Tibial nerve (tissue), 4 donors: ENCODE measurements around the gene CTBP1. TPM values are rescaled to one million over a fixed set of nuclear protein-coding genes. Genes with fewer than 3 reads are reported as not detected.

ENCODE experiments used
- DNase-seq, 2 donors: peaks; one replicate each; pipeline ENCODE4 v3.0.0-alpha.2; 2019; ENCODE audit warnings: low spot score in 2 of 2
- H3K27ac ChIP-seq, 4 donors: fragments of 200-600 bp; sonication (generic) in 3 of 4; one replicate each; pipeline ENCODE4 v1.5.1; 2017 to 2019; ENCODE audit warnings: mild to moderate bottlenecking in 1 of 4
- H3K27me3 ChIP-seq, 2 donors: fragments of 200-600 bp; sonication (generic) in 1 of 2; one replicate each; pipeline versions ENCODE4 v1.5.1 to v1.6.0; 2017 to 2019
- H3K36me3 ChIP-seq, 3 donors: fragments of 200-600 bp; sonication (generic); one replicate each; pipeline ENCODE4 v1.5.1; 2018 to 2019
- H3K4me1 ChIP-seq, 4 donors: fragments of 200-600 bp; sonication (generic) in 3 of 4; one replicate each; pipeline ENCODE4 v1.5.1; 2017 to 2019
- H3K4me3 ChIP-seq, 4 donors: fragments of 200-600 bp; sonication (generic) in 3 of 4; one replicate each; pipeline ENCODE4 v1.5.1; 2017 to 2019; ENCODE audit warnings: mild to moderate bottlenecking in 1 of 4, moderate library complexity in 1 of 4
- H3K9me3 ChIP-seq, 4 donors: fragments of 200-600 bp; sonication (generic) in 3 of 4; one replicate each; pipeline ENCODE4 v1.5.1; 2017 to 2019
- EP300 ChIP-seq, 2 donors: sonication (generic); formaldehyde crosslinking; IDR thresholded peaks; one replicate each; pipeline ENCODE4 v1.6.1; 2017; ENCODE audit warnings: antibody characterized with exemption in 2 of 2, mild to moderate bottlenecking in 1 of 2
- POLR2A ChIP-seq, 2 donors: fragments of 450-650 bp; IDR thresholded peaks; one replicate each; pipeline ENCODE4 v1.6.1; 2017; ENCODE audit warnings: antibody characterized with exemption in 2 of 2, mild to moderate bottlenecking in 2 of 2, moderate library complexity in 2 of 2
- WGBS, 2 donors: methylation state at CpG; one replicate each; pipeline ENCODE4 v1.1.5; 2018; 5-methylcytosine and 5-hydroxymethylcytosine counted together
- total RNA-seq, 4 donors: library from RNA; depleted of rRNA; stranded (reverse); fragments of >200 nt; gene quantifications; one replicate each; pipeline ENCODE4 v1.1.0, GENCODE V29; 2016
- TF ChIP-seq, protein P1 (sequence below), 5 experiments: fragments of 200-600 bp in 3 of 5; fragments of 450-650 bp in 2 of 5; sonication (generic) in 3 of 5; IDR thresholded peaks; one replicate each; pipeline ENCODE4 v1.5.1; 2016 to 2019; ENCODE audit warnings: antibody characterized with exemption in 5 of 5, mild to moderate bottlenecking in 3 of 5, moderate library complexity in 2 of 5

Gene CTBP1
- total RNA-seq, 4 donors from 2014 or later = 134 to 255 (median 193) TPM

DNA sequence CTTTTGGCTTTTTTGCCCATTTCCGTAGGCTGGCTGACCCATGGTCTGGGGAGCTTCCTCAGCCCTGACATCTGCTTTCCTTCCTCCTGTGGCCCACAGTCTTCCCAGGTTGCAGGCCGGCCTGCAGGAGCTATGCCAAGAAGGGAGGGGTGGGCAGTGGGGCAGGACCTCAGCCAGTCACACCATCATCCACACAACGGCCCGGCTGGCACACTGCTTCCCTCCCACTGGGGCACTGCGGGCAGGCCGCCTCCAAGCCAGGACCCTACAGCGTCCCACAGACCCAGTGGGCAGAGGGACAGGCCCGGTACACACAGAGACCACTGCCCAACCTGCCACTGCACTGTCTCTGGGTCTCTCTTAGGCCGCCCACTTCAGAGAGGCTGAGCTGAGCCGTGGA, 38.0 kb downstream of the CTBP1 start:
- Histone ChIP-seq H3K27me3 (no peaks in the 10 kb centered on the region), H3K27ac (peak overlapping the region in 2 of 4 donors; percentile 63 to 81), H3K36me3 (peaks cover 0 to 48% (median 12%) of the 10 kb centered on the region in 3 donors), H3K4me1 (peaks cover 5 to 100% (median 72%) of the 10 kb centered on the region in 4 donors), H3K4me3 (no peak overlapping the region), H3K9me3 (no peaks in the 10 kb centered on the region)
- TF ChIP-seq POLR2A (IDR thresholded peaks at IDR 0.05) (no peak), EP300 (IDR thresholded peaks at IDR 0.05) (no peak)
- TF ChIP-seq, protein P1, sequence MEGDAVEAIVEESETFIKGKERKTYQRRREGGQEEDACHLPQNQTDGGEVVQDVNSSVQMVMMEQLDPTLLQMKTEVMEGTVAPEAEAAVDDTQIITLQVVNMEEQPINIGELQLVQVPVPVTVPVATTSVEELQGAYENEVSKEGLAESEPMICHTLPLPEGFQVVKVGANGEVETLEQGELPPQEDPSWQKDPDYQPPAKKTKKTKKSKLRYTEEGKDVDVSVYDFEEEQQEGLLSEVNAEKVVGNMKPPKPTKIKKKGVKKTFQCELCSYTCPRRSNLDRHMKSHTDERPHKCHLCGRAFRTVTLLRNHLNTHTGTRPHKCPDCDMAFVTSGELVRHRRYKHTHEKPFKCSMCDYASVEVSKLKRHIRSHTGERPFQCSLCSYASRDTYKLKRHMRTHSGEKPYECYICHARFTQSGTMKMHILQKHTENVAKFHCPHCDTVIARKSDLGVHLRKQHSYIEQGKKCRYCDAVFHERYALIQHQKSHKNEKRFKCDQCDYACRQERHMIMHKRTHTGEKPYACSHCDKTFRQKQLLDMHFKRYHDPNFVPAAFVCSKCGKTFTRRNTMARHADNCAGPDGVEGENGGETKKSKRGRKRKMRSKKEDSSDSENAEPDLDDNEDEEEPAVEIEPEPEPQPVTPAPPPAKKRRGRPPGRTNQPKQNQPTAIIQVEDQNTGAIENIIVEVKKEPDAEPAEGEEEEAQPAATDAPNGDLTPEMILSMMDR (IDR thresholded peaks at IDR 0.05) = no peak
- no peak for DNase-seq
- 56 to 65% methylated on average over 10 of the region's 10 CpGs for WGBS, 2 donors

DNA sequence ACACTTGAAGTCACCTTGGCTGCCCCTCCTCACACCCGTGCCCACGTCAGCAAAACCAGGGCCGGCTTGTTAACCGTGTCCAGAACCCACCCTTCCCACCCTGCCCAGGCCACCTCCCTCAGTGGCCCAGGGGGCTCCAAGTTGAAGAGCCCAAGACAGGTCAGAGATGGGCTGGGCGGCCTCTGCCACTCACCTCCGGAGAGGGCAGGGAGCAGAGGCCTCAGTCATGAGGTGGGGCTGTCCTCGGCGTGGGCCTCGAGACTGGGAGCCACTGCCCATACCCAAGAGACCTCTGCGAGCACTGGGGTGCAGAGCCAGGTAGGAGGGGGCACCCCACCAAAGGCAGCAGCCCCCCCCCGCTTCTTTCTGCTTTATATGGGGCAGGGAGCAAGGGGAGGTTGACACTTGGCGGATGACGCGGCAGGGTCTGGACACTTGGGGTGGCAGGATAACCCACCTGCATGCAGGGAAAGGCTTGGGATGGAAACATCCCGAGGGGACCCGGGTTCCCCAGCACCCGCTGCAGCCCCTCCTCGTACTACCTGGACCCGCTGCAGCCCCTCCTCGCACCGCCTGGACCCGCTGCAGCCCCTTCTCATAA, 38.6 kb downstream of the CTBP1 start:
- H3K27me3 ChIP-seq = no peaks in the 10 kb centered on the region
- peaks cover 0 to 42% (median 6%) of the 10 kb centered on the region in 3 donors for H3K36me3 ChIP-seq
- DNase-seq = no peak
- TF ChIP-seq EP300 (IDR thresholded peaks at IDR 0.05) (no peak), POLR2A (IDR thresholded peaks at IDR 0.05) (no peak)
- TF ChIP-seq, protein P1 (IDR thresholded peaks at IDR 0.05) = no peak
- peaks cover 5 to 95% (median 68%) of the 10 kb centered on the region in 4 donors for H3K4me1 ChIP-seq
- H3K9me3 ChIP-seq = no peaks in the 10 kb centered on the region
- 51 to 69% methylated on average over 14 to 19 of the region's 22 CpGs for WGBS, 2 donors
- peak overlapping the region in 1 of 4 donors; percentile 12 for H3K4me3 ChIP-seq
- H3K27ac ChIP-seq = peak overlapping the region; percentile 8 to 81 (median 52)

DNA sequence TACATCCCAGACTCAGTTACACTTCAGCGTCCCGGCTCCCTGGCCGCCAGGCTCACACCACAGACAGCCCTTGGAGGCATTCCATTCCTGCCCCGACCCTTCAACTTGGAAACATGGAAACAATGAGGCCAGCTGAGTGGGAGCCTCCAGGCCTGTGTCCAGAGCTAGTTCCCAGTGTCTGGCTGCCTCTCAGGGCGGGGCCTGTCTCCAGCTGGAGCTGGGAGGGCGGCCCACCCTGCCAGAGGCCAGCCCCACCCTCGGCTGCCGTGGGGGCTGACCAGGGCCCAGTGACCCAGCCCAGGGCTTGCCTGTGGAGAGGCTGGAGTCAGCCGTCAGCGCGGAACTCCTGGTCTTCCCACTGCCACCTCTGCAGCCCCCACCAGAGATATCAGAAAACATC, 39.1 kb downstream of the CTBP1 start:
- peak; percentile 54 to 66 for DNase-seq
- TF ChIP-seq EP300 (IDR thresholded peaks at IDR 0.05) (peak in 1 of 2 donors; percentile 81), POLR2A (IDR thresholded peaks at IDR 0.05) (no peak)
- Histone ChIP-seq H3K9me3 (no peaks in the 10 kb centered on the region), H3K4me3 (peak overlapping the region in 1 of 4 donors; percentile 12), H3K27me3 (no peaks in the 10 kb centered on the region), H3K27ac (peak overlapping the region; percentile 35 to 81 (median 53)), H3K4me1 (peaks cover 5 to 93% (median 63%) of the 10 kb centered on the region in 4 donors), H3K36me3 (peaks cover 0 to 37% (median 5%) of the 10 kb centered on the region in 3 donors)
- 18 to 19% methylated on average over 7 to 11 of the region's 11 CpGs for WGBS, 2 donors

DNA sequence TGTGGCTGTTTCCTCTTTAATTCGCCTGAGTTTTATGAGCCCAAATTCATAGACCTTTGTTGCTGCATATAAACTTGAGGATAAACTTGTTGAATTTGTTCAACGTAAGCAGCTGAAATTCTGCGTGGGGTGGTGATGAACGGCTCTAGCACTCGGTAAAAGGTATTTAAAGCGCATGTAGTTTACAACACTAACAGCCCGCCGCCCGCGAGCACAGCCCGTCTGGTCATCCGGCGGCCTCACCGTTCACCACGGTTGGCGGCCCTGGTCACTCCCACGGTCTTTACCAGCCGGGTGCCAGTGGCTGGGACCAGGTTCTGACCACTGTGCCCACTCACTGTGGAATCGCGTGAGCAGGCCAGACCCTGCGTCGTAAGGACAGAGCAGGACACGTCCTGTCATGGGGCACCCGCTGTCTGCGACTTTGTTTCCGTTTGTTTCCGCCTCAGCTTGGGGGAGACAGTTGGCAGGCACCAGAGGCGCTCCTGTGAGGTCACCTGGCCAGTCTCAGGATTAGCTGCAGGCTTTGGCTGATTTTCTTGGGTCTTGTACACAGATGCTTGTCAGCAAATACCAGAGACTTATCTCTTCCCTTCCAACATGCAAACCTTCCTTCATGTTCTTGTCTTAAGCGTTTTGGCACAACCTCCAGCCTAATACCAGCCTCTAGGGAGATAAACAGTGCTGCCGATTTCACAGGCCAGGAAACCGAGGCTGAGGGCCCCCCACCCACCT, 39.8 kb downstream of the CTBP1 start:
- Histone ChIP-seq H3K27me3 (no peaks in the 10 kb centered on the region), H3K9me3 (no peaks in the 10 kb centered on the region), H3K36me3 (peaks cover 0 to 30% (median 5%) of the 10 kb centered on the region in 3 donors), H3K4me3 (no peak overlapping the region), H3K27ac (peak overlapping the region; percentile 35 to 81 (median 54)), H3K4me1 (peaks cover 5 to 86% (median 59%) of the 10 kb centered on the region in 4 donors)
- WGBS, 2 donors = 55 to 56% methylated on average over 31 of the region's 31 CpGs
- TF ChIP-seq, protein P1 (IDR thresholded peaks at IDR 0.05) = no peak
- TF ChIP-seq POLR2A (IDR thresholded peaks at IDR 0.05) (no peak), EP300 (IDR thresholded peaks at IDR 0.05) (no peak)
- no peak for DNase-seq

DNA sequence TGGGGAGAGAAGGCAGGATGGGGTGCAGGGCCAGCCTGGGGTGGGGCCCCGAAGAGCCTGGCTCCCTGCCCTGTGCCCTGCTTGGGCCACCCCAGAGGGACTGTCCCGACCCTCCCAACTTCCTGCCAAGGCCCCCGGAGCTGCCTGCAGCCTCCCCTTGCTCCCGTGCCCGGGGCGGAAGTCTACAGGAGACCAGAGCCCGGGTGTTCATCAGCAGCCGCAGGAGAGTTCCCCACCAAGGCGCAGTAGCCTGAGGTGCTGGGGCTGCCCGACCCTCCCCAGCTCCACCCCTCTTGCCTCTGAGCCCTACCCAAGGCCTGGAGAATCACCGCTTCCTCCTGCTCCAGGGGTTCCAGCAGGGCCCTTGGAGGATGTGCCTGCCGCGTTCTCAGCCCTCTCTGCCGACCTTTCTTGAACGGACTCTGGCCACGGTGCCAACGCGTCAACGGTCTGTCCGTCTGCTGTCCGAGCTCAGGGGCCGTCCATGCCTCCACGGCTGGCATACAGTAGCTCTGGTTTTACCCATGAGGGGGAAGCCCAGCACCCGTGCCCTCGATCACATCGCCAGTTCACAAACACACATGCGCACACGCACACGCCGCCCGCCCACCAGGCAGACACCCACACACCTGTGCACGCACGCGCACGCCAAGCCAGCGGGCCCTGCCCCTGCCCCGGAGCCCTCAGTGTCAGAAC, 40.5 kb downstream of the CTBP1 start:
- Histone ChIP-seq H3K4me3 (peak overlapping the region in 1 of 4 donors; percentile 3), H3K27ac (peak overlapping the region in 3 of 4 donors; percentile 13 to 81 (median 72))
- no peak for DNase-seq

More for the DNA sequence above, 40.5 kb downstream of the CTBP1 start:
- H3K9me3 ChIP-seq = no peaks in the 10 kb centered on the region
- 28 to 32% methylated on average over 23 to 27 of the region's 37 CpGs for WGBS, 2 donors
- peaks cover 0 to 23% (median 5%) of the 10 kb centered on the region in 3 donors for H3K36me3 ChIP-seq
- peaks cover 5 to 79% (median 60%) of the 10 kb centered on the region in 4 donors for H3K4me1 ChIP-seq
- no peaks in the 10 kb centered on the region for H3K27me3 ChIP-seq
- TF ChIP-seq, protein P1 (IDR thresholded peaks at IDR 0.05) = no peak
- TF ChIP-seq POLR2A (IDR thresholded peaks at IDR 0.05) (no peak), EP300 (IDR thresholded peaks at IDR 0.05) (no peak)
